ENCODE measurements around the gene ARHGAP45.

DNA sequence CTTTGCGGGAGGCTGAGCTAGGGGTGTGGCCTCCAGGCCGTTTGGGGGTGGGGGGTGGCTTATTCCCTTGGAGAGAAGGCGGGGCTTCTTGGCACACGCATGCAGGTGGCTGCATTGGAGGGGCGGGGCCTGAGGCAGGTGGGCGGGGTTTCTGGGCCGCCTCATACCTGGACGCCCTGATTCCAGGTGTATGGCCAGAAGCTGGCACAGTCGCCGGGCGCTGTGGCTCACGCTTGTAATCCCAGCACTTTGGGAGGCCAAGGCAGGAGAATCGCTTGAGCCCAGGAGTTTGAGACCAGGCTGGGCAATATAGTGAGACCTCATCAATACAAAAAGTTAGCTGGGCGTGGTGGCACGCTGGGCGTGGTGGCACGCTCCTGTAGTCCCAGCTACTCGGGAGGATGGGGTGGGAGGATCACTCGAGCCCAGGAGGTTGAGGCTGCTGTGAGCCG is 19.2 kb upstream of the ARHGAP45 start:
- TF ChIP-seq, protein P1, sequence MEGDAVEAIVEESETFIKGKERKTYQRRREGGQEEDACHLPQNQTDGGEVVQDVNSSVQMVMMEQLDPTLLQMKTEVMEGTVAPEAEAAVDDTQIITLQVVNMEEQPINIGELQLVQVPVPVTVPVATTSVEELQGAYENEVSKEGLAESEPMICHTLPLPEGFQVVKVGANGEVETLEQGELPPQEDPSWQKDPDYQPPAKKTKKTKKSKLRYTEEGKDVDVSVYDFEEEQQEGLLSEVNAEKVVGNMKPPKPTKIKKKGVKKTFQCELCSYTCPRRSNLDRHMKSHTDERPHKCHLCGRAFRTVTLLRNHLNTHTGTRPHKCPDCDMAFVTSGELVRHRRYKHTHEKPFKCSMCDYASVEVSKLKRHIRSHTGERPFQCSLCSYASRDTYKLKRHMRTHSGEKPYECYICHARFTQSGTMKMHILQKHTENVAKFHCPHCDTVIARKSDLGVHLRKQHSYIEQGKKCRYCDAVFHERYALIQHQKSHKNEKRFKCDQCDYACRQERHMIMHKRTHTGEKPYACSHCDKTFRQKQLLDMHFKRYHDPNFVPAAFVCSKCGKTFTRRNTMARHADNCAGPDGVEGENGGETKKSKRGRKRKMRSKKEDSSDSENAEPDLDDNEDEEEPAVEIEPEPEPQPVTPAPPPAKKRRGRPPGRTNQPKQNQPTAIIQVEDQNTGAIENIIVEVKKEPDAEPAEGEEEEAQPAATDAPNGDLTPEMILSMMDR (IDR thresholded peaks at IDR 0.05): no peak
- no peak for TF ChIP-seq POLR2A (IDR thresholded peaks at IDR 0.05)

Measured in testis (tissue), 2 donors.